Tibial nerve (tissue), 4 donors: ENCODE measurements around the gene RAX2. TPM values are rescaled to one million over a fixed set of nuclear protein-coding genes. Genes with fewer than 3 reads are reported as not detected.

ENCODE experiments used
- DNase-seq, 2 donors: peaks; one replicate each; pipeline ENCODE4 v3.0.0-alpha.2; 2019; ENCODE audit warnings: low spot score in 2 of 2
- H3K27ac ChIP-seq, 4 donors: fragments of 200-600 bp; sonication (generic) in 3 of 4; one replicate each; pipeline ENCODE4 v1.5.1; 2017 to 2019; ENCODE audit warnings: mild to moderate bottlenecking in 1 of 4
- H3K27me3 ChIP-seq, 2 donors: fragments of 200-600 bp; sonication (generic) in 1 of 2; one replicate each; pipeline versions ENCODE4 v1.5.1 to v1.6.0; 2017 to 2019
- H3K36me3 ChIP-seq, 3 donors: fragments of 200-600 bp; sonication (generic); one replicate each; pipeline ENCODE4 v1.5.1; 2018 to 2019
- H3K4me1 ChIP-seq, 4 donors: fragments of 200-600 bp; sonication (generic) in 3 of 4; one replicate each; pipeline ENCODE4 v1.5.1; 2017 to 2019
- H3K4me3 ChIP-seq, 4 donors: fragments of 200-600 bp; sonication (generic) in 3 of 4; one replicate each; pipeline ENCODE4 v1.5.1; 2017 to 2019; ENCODE audit warnings: mild to moderate bottlenecking in 1 of 4, moderate library complexity in 1 of 4
- H3K9me3 ChIP-seq, 4 donors: fragments of 200-600 bp; sonication (generic) in 3 of 4; one replicate each; pipeline ENCODE4 v1.5.1; 2017 to 2019
- EP300 ChIP-seq, 2 donors: sonication (generic); formaldehyde crosslinking; IDR thresholded peaks; one replicate each; pipeline ENCODE4 v1.6.1; 2017; ENCODE audit warnings: antibody characterized with exemption in 2 of 2, mild to moderate bottlenecking in 1 of 2
- POLR2A ChIP-seq, 2 donors: fragments of 450-650 bp; IDR thresholded peaks; one replicate each; pipeline ENCODE4 v1.6.1; 2017; ENCODE audit warnings: antibody characterized with exemption in 2 of 2, mild to moderate bottlenecking in 2 of 2, moderate library complexity in 2 of 2
- WGBS, 2 donors: methylation state at CpG; one replicate each; pipeline ENCODE4 v1.1.5; 2018; 5-methylcytosine and 5-hydroxymethylcytosine counted together
- total RNA-seq, 4 donors: library from RNA; depleted of rRNA; stranded (reverse); fragments of >200 nt; gene quantifications; one replicate each; pipeline ENCODE4 v1.1.0, GENCODE V29; 2016
- TF ChIP-seq, protein P1 (sequence below), 5 experiments: fragments of 200-600 bp in 3 of 5; fragments of 450-650 bp in 2 of 5; sonication (generic) in 3 of 5; IDR thresholded peaks; one replicate each; pipeline ENCODE4 v1.5.1; 2016 to 2019; ENCODE audit warnings: antibody characterized with exemption in 5 of 5, mild to moderate bottlenecking in 3 of 5, moderate library complexity in 2 of 5

The RAX2 gene
- total RNA-seq, 4 donors from 2014 or later, result not detected

DNA sequence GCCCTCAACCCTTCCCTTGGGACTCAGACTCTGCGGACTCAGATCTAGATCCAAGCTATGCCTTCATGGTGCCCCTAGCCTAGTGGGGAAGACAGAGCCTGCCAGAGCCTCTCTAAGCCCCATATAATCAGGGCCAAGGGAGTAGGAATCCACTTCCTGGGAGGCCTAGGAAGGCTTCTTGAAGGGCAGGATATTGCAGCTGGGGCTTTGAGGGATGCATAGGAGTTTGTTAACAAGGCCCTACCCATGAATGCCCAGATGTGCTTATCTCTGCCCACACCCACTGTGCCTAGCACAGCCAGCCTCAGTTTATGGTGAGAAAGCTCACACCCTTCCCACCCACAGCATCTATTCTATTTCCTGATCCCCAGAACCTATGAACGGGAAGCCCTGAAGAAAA, 21.8 kb downstream of the RAX2 start:
- no peak for TF ChIP-seq POLR2A (IDR thresholded peaks at IDR 0.05)
- TF ChIP-seq, protein P1, sequence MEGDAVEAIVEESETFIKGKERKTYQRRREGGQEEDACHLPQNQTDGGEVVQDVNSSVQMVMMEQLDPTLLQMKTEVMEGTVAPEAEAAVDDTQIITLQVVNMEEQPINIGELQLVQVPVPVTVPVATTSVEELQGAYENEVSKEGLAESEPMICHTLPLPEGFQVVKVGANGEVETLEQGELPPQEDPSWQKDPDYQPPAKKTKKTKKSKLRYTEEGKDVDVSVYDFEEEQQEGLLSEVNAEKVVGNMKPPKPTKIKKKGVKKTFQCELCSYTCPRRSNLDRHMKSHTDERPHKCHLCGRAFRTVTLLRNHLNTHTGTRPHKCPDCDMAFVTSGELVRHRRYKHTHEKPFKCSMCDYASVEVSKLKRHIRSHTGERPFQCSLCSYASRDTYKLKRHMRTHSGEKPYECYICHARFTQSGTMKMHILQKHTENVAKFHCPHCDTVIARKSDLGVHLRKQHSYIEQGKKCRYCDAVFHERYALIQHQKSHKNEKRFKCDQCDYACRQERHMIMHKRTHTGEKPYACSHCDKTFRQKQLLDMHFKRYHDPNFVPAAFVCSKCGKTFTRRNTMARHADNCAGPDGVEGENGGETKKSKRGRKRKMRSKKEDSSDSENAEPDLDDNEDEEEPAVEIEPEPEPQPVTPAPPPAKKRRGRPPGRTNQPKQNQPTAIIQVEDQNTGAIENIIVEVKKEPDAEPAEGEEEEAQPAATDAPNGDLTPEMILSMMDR (IDR thresholded peaks at IDR 0.05), result no peak
- no peak for TF ChIP-seq EP300 (IDR thresholded peaks at IDR 0.05)
- no peaks in the 10 kb centered on the region for H3K4me1 ChIP-seq
- DNase-seq, result no peak
- H3K36me3 ChIP-seq, result peaks cover 2 to 58% (median 12%) of the 10 kb centered on the region in 3 donors
- H3K9me3 ChIP-seq, result no peaks in the 10 kb centered on the region
- H3K27me3 ChIP-seq, result peaks cover 0 to 14% of the 10 kb centered on the region in 2 donors
- H3K4me3 ChIP-seq, result no peak overlapping the region
- WGBS, 2 donors, result 100% methylated on average over 2 of the region's 2 CpGs
- H3K27ac ChIP-seq, result no peak overlapping the region

GRCh38 chr19:3748965-3749364, 23.1 kb downstream of the RAX2 start:
- WGBS, 2 donors, result 88 to 89% methylated on average over 7 to 8 of the region's 8 CpGs
- peaks cover 2 to 46% (median 12%) of the 10 kb centered on the region in 3 donors for H3K36me3 ChIP-seq

DNA sequence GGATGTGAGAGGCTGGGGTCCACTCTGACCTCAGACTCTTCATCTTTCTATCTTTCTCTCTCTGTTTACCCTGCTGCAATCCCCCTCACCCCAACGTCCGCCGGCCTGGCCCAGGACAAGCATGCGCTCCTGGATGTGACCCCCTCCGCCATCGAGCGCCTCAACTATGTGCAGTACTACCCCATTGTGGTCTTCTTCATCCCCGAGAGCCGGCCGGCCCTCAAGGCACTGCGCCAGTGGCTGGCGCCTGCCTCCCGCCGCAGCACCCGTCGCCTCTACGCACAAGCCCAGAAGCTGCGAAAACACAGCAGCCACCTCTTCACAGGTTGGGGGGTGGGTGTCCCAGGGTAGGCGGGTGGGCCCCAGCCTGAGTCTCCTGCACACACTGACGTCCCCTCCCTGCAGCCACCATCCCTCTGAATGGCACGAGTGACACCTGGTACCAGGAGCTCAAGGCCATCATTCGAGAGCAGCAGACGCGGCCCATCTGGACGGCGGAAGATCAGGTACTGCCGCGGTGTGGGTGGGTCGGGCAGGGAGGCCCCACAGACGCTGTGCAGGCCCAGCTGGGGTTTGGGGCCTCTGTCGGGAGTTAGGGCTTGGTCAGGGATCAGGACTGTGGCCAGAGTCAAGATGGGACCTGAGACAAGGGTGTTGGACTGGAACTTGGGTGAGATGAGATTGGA, 25.5 kb downstream of the RAX2 start:
- no peak for TF ChIP-seq POLR2A (IDR thresholded peaks at IDR 0.05)
- TF ChIP-seq, protein P1 (IDR thresholded peaks at IDR 0.05), result no peak
- TF ChIP-seq EP300 (IDR thresholded peaks at IDR 0.05), result no peak
- H3K4me3 ChIP-seq, result no peak overlapping the region
- peaks cover 2 to 21% (median 12%) of the 10 kb centered on the region in 3 donors for H3K36me3 ChIP-seq
- no peak for DNase-seq
- H3K4me1 ChIP-seq, result no peaks in the 10 kb centered on the region
- WGBS, 2 donors, result 68 to 80% methylated on average over 27 to 31 of the region's 31 CpGs
- H3K27ac ChIP-seq, result no peak overlapping the region
- peaks cover 0 to 14% of the 10 kb centered on the region in 2 donors for H3K27me3 ChIP-seq
- peaks cover 0 to 4% (median 0%) of the 10 kb centered on the region in 4 donors for H3K9me3 ChIP-seq

More at GRCh38 chr19:3748965-3749364, 23.1 kb downstream of the RAX2 start:
- Histone ChIP-seq H3K4me1 (no peaks in the 10 kb centered on the region), H3K27me3 (peaks cover 0 to 14% of the 10 kb centered on the region in 2 donors), H3K9me3 (no peaks in the 10 kb centered on the region), H3K4me3 (no peak overlapping the region), H3K27ac (no peak overlapping the region)
- no peak for DNase-seq
- TF ChIP-seq EP300 (IDR thresholded peaks at IDR 0.05) (no peak), POLR2A (IDR thresholded peaks at IDR 0.05) (no peak)
- TF ChIP-seq, protein P1 (IDR thresholded peaks at IDR 0.05), result no peak

DNA sequence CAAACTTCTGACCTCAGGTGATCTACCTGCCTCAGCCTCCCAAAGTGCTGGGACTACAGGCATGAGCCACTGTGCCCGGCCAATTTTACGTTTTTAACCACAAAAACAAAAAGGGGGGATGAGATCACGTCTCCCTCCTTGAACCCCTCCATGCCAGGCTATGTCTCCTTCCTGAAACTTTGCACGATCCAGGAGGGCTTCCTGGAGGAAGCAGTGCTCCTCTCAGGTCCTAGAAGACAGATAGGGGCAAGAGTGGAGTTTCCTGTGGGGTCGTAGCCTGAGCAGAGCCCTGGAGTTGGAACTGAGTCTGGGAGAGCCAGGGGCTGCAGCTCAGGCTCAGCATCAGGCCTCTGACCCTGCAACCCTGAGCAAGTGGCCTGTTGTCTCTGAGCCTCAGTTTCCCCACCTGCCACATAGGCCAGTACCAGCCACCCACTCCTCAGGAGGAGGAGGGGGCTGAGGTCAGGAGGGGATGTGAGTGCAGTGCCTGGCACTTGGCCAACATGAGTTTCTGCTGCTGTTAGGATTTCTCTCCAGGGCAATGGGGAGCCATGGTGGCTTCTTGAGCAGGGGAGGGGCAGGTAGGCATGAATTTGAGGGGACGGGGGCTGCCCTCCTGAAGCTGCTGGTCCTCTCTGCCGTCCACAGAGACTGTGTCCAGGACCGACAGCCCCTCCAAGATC, 26.5 kb downstream of the RAX2 start:
- H3K4me3 ChIP-seq, result no peak overlapping the region
- peaks cover 0 to 4% (median 0%) of the 10 kb centered on the region in 4 donors for H3K9me3 ChIP-seq
- no peak for DNase-seq
- TF ChIP-seq, protein P1 (IDR thresholded peaks at IDR 0.05), result no peak
- TF ChIP-seq POLR2A (IDR thresholded peaks at IDR 0.05) (no peak), EP300 (IDR thresholded peaks at IDR 0.05) (no peak)
- peaks cover 0 to 11% (median 9%) of the 10 kb centered on the region in 3 donors for H3K36me3 ChIP-seq
- no peak overlapping the region for H3K27ac ChIP-seq
- H3K27me3 ChIP-seq, result peaks cover 0 to 14% of the 10 kb centered on the region in 2 donors
- WGBS, 2 donors, result 66 to 75% methylated on average over 7 to 8 of the region's 8 CpGs
- no peaks in the 10 kb centered on the region for H3K4me1 ChIP-seq

DNA sequence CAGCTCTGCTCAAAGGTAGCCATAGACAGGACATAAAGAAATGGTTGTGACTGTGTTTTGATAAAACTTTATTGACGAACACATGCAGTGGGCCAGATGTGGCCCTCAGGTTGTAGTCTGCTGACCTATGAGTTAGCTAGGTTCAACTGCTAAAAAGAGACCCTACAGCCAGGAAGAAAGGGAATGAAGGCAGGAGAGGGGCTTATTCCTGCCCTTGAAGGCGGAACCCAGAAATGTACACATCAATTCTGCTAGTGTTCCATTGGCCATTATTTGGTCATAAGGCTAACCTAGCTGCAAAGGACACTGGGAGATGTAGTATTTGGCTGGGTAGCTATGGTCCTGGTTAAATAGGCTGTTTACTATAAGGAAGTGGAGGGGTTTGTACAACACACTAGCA, 28.5 kb downstream of the RAX2 start:
- Histone ChIP-seq H3K27ac (no peak overlapping the region), H3K9me3 (peaks cover 0 to 4% (median 0%) of the 10 kb centered on the region in 4 donors), H3K4me3 (no peak overlapping the region), H3K4me1 (no peaks in the 10 kb centered on the region), H3K36me3 (no peaks in the 10 kb centered on the region), H3K27me3 (peaks cover 0 to 14% of the 10 kb centered on the region in 2 donors)
- no peak for DNase-seq
- TF ChIP-seq POLR2A (IDR thresholded peaks at IDR 0.05) (no peak), EP300 (IDR thresholded peaks at IDR 0.05) (no peak)
- TF ChIP-seq, protein P1 (IDR thresholded peaks at IDR 0.05), result no peak
- 95 to 98% methylated on average over 2 of the region's 2 CpGs for WGBS, 2 donors
